IPS-18c (cell line): ENCODE measurements around the gene GPR34.

Source experiments
- H3K4me3 ChIP-seq: 2 replicates; pipeline ENCODE4 v1.7.0; 2013; ENCODE audit warnings: low read depth, mild to moderate bottlenecking, low read length, moderate library complexity; ENCODE audit not compliant: insufficient read depth
- H3K9me3 ChIP-seq: one replicate; pipeline ENCODE4 v1.6.1; 2013; ENCODE audit warnings: mild to moderate bottlenecking, low read length, moderate library complexity; ENCODE audit not compliant: control insufficient read depth, insufficient read depth

GPR34 gene

DNA sequence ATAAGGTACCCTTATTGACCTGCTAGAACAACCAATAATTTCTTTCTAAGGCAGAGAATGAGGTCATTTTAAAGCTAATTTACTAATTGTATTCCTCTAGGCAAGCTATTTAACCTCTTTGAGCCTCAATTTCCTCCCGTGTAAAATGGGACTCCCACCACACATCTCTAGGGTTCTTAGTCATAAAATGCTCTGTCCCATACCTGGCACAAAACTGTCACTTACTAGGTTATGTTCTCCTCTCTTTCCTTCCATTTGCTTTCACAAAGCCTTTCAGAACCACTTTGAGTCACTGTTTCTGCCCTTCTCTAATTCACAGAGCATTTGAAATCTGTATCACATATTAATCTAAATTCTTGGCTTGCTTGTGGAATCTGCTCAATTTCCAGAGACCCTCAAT, 32.8 kb downstream of the GPR34 start:
- Histone ChIP-seq H3K9me3 (peaks cover 9% of the 10 kb centered on the region), H3K4me3 (no peak overlapping the region)

GRCh38 chrX:41722214-41722613, 33.4 kb downstream of the GPR34 start:
- peaks cover 7% of the 10 kb centered on the region for H3K9me3 ChIP-seq

GRCh38 chrX:41722816-41723618, 34.2 kb downstream of the GPR34 start:
- H3K9me3 ChIP-seq, result peaks cover 7% of the 10 kb centered on the region
- H3K4me3 ChIP-seq, result no peak overlapping the region

More at GRCh38 chrX:41722214-41722613, 33.4 kb downstream of the GPR34 start:
- H3K4me3 ChIP-seq, result no peak overlapping the region

- peaks cover 5% of the 10 kb centered on the region for H3K9me3 ChIP-seq
- no peak within 1 kb of the TSS for H3K4me3 ChIP-seq
Measured at GRCh38 chrX:41723826-41724225, 35.1 kb downstream of the GPR34 start, which contains the start of gene GPR82. Gene GPR82 (plus strand): TSS chrX:41724181. CDS start chrX:41727027, 2,846 bp downstream.

GRCh38 chrX:41728125-41728524, 39.4 kb downstream of the GPR34 start:
- Histone ChIP-seq H3K9me3 (peaks cover 2% of the 10 kb centered on the region), H3K4me3 (no peak overlapping the region)

DNA sequence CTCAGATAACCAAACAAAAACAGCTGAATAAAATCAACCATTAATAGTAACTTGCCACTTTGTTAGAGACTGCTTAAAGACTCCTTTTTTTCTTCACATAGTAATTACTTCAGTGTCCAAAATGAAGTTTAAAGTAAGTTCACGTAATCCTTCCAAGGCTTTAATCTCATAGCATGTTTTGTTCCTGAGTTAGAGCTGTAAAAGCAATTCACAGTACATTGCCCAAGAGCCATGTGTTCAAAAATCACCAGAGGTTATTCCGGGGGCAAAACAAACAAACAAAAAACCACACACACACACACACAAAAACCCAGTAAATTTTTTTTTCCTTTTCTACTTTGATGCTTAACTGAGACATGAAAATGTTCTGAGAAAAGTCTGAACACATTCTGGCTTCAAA, 41.3 kb downstream of the GPR34 start:
- H3K4me3 ChIP-seq, result no peak overlapping the region
- peaks cover 2% of the 10 kb centered on the region for H3K9me3 ChIP-seq

- H3K9me3 ChIP-seq, result no peaks in the 10 kb centered on the region
- H3K4me3 ChIP-seq, result no peak overlapping the region
Measured at GRCh38 chrX:41732260-41732659, 43.5 kb downstream of the GPR34 start.

DNA sequence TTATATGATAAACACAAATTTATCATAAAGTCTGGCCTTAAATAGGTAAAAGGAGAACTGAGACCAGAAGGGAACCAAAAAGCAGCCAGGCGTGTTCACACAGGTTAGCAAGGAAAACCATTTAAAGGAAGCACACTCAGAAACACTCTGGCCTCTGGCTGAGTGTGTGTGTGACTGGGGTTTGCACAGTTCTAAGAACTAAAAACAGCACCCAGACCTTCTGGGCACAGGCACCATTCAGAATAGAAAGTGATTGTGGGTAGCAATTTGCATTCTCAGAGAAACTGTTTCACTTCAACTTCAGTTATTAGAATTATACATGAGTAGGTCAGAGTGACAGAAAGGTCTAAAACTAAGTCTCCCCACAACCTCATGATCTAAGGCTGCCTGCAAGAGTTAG, 45.2 kb downstream of the GPR34 start:
- no peak overlapping the region for H3K4me3 ChIP-seq
- no peaks in the 10 kb centered on the region for H3K9me3 ChIP-seq

- H3K9me3 ChIP-seq, result no peaks in the 10 kb centered on the region
- H3K4me3 ChIP-seq, result no peak overlapping the region
Measured at GRCh38 chrX:41734530-41734929, 45.8 kb downstream of the GPR34 start.

GRCh38 chrX:41737065-41737464, 48.3 kb downstream of the GPR34 start:
- Histone ChIP-seq H3K9me3 (no peaks in the 10 kb centered on the region), H3K4me3 (no peak overlapping the region)

GRCh38 chrX:41739871-41740270, 51.1 kb downstream of the GPR34 start:
- Histone ChIP-seq H3K9me3 (no peaks in the 10 kb centered on the region), H3K4me3 (no peak overlapping the region)
